Endothelial cell of umbilical vein (primary cell): ENCODE data around the gene PHC3. TPM values are rescaled to one million over a fixed set of nuclear protein-coding genes. Genes with fewer than 3 reads are reported as not detected.

ENCODE experiments used
- BruUV-seq: library from RNA; stranded (reverse); fragments of 400-500 nt; replicated peaks from 2 replicates; lab custom pipeline; 2021; lab: Mats Ljungman, UMichigan
- CTCF ChIA-PET: fragments of 300-600, 350-600 bp; sonication (Branson Sonifier 250); formaldehyde crosslinking; loops from one replicate; lab custom pipeline; 2021; ENCODE audit warnings: antibody characterized with exemption, inconsistent platforms; lab: Charles Lee
- POLR2A ChIA-PET: fragments of 300-600, 350-600 bp; sonication (Branson Sonifier 250); formaldehyde crosslinking; loops from one replicate; lab custom pipeline; 2021; ENCODE audit warnings: antibody characterized with exemption, inconsistent platforms; lab: Charles Lee
- DNase-seq: peaks from one replicate; pipeline ENCODE4 v3.0.0-alpha.2; 2011; ENCODE audit warnings: low read depth, low spot score
- FAIRE-seq: peaks from 2 replicates; lab custom pipeline; 2011; peaks lifted over from hg19 to GRCh38; lab: Jason Lieb, UNC
- H2AFZ ChIP-seq: 2 replicates; pipeline ENCODE4 v1.6.0; 2012; ENCODE audit warnings: low read depth, low read length, control low read depth, inconsistent platforms
- H3K27ac ChIP-seq: 2 replicates; pipeline ENCODE4 v1.5.1; 2011; ENCODE audit warnings: low read depth, mild to moderate bottlenecking, control low read depth, low read length, moderate library complexity; ENCODE audit not compliant: insufficient read depth
- H3K27me3 ChIP-seq, 2 experiments: 2 replicates each; pipeline versions ENCODE4 v1.6.0 to v1.6.1; 2011; ENCODE audit warnings: low read length in 2 of 2, mixed read lengths in 1 of 2; ENCODE audit not compliant: control insufficient read depth in 2 of 2, insufficient read depth in 2 of 2
- H3K36me3 ChIP-seq, 2 experiments: 2 replicates in 1 of 2; 3 replicates in 1 of 2; pipeline ENCODE4 v1.5.1; 2011; ENCODE audit warnings: low read length in 2 of 2, mild to moderate bottlenecking in 1 of 2, moderate library complexity in 1 of 2; ENCODE audit not compliant: control insufficient read depth in 2 of 2, insufficient read depth in 2 of 2; ENCODE audit errors: extremely low read depth in 1 of 2
- H3K4me1 ChIP-seq: 3 replicates; pipeline ENCODE4 v1.5.1; 2011; ENCODE audit warnings: mild to moderate bottlenecking, low read length; ENCODE audit not compliant: control insufficient read depth, insufficient read depth; ENCODE audit errors: extremely low read depth
- H3K4me2 ChIP-seq: 2 replicates; pipeline ENCODE4 v1.6.1; 2011; ENCODE audit warnings: low read length, control low read depth, mixed read lengths; ENCODE audit not compliant: insufficient read depth
- H3K4me3 ChIP-seq, 3 experiments: fragments of 200-600 bp in 1 of 3; sonication (generic), shearing (Covaris generic) in 1 of 3; replicated peaks in 1 of 3; 2 replicates each; pipeline ENCODE4 v1.5.1; 2011 to 2016; ENCODE audit warnings: control low read depth in 3 of 3, low read length in 3 of 3, mild to moderate bottlenecking in 2 of 3, inconsistent platforms in 1 of 3, low read depth in 1 of 3, moderate library complexity in 1 of 3; ENCODE audit not compliant: insufficient read depth in 1 of 3
- H3K79me2 ChIP-seq: 2 replicates; pipeline ENCODE4 v1.6.0; 2012; ENCODE audit warnings: low read length, inconsistent platforms; ENCODE audit not compliant: control insufficient read depth, insufficient read depth
- H3K9ac ChIP-seq: replicated peaks from 2 replicates; pipeline ENCODE3; 2011; ENCODE audit warnings: low read length, control low read depth; ENCODE audit not compliant: insufficient read depth; ENCODE audit errors: extremely low read depth
- H3K9me1 ChIP-seq: replicated peaks from 3 replicates; pipeline ENCODE4 v1.6.0; 2011; ENCODE audit warnings: mild to moderate bottlenecking, low read length; ENCODE audit not compliant: control insufficient read depth, insufficient read depth; ENCODE audit errors: extremely low read depth
- H3K9me3 ChIP-seq: replicated peaks from 2 replicates; pipeline ENCODE4 v1.5.1; 2012; ENCODE audit warnings: low read length, inconsistent platforms; ENCODE audit not compliant: control insufficient read depth, insufficient read depth
- H4K20me1 ChIP-seq: replicated peaks from 2 replicates; pipeline ENCODE3; 2011; ENCODE audit warnings: mild to moderate bottlenecking, low read length; ENCODE audit not compliant: control insufficient read depth, insufficient read depth; ENCODE audit errors: extremely low read depth
- EZH2 ChIP-seq: IDR thresholded peaks from 2 replicates; pipeline ENCODE4 v1.6.1; 2012; ENCODE audit warnings: borderline replicate concordance, low read depth, mild to moderate bottlenecking, moderate library complexity, low read length, inconsistent platforms; ENCODE audit not compliant: severe bottlenecking
- FOS ChIP-seq: IDR thresholded peaks from 2 replicates; pipeline ENCODE4 v1.6.1; 2011; ENCODE audit warnings: mild to moderate bottlenecking, low read length, moderate library complexity, borderline replicate concordance; ENCODE audit not compliant: insufficient read depth
- GATA2 ChIP-seq: IDR thresholded peaks from 2 replicates; pipeline ENCODE4 v1.7.0; 2011; ENCODE audit warnings: low read depth, mild to moderate bottlenecking, moderate library complexity, mixed read lengths, low read length; ENCODE audit not compliant: insufficient read length, insufficient read depth
- JUN ChIP-seq: IDR thresholded peaks from 2 replicates; pipeline ENCODE4 v1.6.1; 2011; ENCODE audit warnings: borderline replicate concordance, low read depth; ENCODE audit not compliant: insufficient read length, insufficient read depth
- MYC ChIP-seq: IDR thresholded peaks from one replicate; pipeline ENCODE4 v1.6.1; 2011; ENCODE audit warnings: mild to moderate bottlenecking, low read depth, low read length
- POLR2A ChIP-seq: IDR thresholded peaks from 2 replicates; pipeline ENCODE4 v1.6.1; 2012; ENCODE audit warnings: low read depth, mild to moderate bottlenecking, control low read depth, low read length
- dilution Hi-C: fragments of 300-500 bp; cut with MboI; formaldehyde crosslinking; loops from one replicate; pipeline ENCODE4 v1.15.0; 2019; ENCODE audit warnings: low sequenced_read_pairs; ENCODE audit not compliant: extremely low pct_ligation_motif_present
- intact Hi-C: fragments of 100-400 bp; cut with micrococcal nuclease; formaldehyde crosslinking; loops from one replicate; pipeline ENCODE4 v1.10.0; 2022
- polyA plus RNA-seq, 4 experiments: library from polyadenylated mRNA; depleted of rRNA in 3 of 4; stranded (reverse) in 3 of 4; unstranded in 1 of 4; fragments of >200 nt; gene quantifications; 2 replicates each; pipeline versions ENCODE4 v1.2.1 to v1.2.3, GENCODE V29; 2011 to 2012; ENCODE audit warnings: missing spikeins in 1 of 4
- total RNA-seq: library from RNA; stranded (reverse); gene quantifications from 2 replicates; pipeline ENCODE4 v1.2.3, GENCODE V29; 2021
- TF ChIP-seq, protein P1 (sequence below), 2 donors: IDR thresholded peaks; 1 replicate in 1 of 2; 2 replicates in 1 of 2; pipeline ENCODE4 v1.5.1; 2011; ENCODE audit warnings: low read length in 2 of 2, mild to moderate bottlenecking in 2 of 2, moderate library complexity in 2 of 2, control low read depth in 1 of 2, inconsistent platforms in 1 of 2, low read depth in 1 of 2; ENCODE audit not compliant: insufficient read depth in 1 of 2; ENCODE audit errors: extremely low read depth in 1 of 2

The PHC3 gene
- total and polyA plus RNA-seq, 2 donors (not counting 3 experiments of a cell fraction or from before 2014, with no cell fraction given) = 35.7 to 45.8 TPM

- CTCF ChIA-PET = interaction anchor here (1.0 to 1.4 kb wide), 3 partner anchors 17 to 37 kb away, joined by 3 to 4 read pairs (median 3); no protein-coding TSS in a partner anchor
- Histone ChIP-seq H3K27ac (no peak overlapping the region), H3K27me3 (no peaks in the 10 kb centered on the region), H3K9ac (no peak overlapping the region), H4K20me1 (no peaks in the 10 kb centered on the region), H3K4me2 (no peak overlapping the region), H3K4me1 (no peaks in the 10 kb centered on the region), H3K9me1 (no peaks in the 10 kb centered on the region), H3K4me3 (no peak overlapping the region), H3K79me2 (peaks cover 54% of the 10 kb centered on the region), H3K9me3 (no peaks in the 10 kb centered on the region), H3K36me3 (peaks cover 0 to 1% of the 10 kb centered on the region in 2 experiments), H2AFZ (no peak overlapping the region)
- intact Hi-C loops = no loop called here
- FAIRE-seq (no peak), DNase-seq (no peak)
- dilution Hi-C loops = no loop called here
- TF ChIP-seq, protein P1, sequence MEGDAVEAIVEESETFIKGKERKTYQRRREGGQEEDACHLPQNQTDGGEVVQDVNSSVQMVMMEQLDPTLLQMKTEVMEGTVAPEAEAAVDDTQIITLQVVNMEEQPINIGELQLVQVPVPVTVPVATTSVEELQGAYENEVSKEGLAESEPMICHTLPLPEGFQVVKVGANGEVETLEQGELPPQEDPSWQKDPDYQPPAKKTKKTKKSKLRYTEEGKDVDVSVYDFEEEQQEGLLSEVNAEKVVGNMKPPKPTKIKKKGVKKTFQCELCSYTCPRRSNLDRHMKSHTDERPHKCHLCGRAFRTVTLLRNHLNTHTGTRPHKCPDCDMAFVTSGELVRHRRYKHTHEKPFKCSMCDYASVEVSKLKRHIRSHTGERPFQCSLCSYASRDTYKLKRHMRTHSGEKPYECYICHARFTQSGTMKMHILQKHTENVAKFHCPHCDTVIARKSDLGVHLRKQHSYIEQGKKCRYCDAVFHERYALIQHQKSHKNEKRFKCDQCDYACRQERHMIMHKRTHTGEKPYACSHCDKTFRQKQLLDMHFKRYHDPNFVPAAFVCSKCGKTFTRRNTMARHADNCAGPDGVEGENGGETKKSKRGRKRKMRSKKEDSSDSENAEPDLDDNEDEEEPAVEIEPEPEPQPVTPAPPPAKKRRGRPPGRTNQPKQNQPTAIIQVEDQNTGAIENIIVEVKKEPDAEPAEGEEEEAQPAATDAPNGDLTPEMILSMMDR (IDR thresholded peaks at IDR 0.05; ENCODE audit: extremely low read depth in 1 of 2, insufficient read depth in 1 of 2, low read depth in 1 of 2, low read length in 2 of 2) = no peak
- TF ChIP-seq FOS (no peak), JUN (no peak), EZH2 (no peak), GATA2 (no peak), POLR2A (no peak), MYC (no peak)
- BruUV-seq = no TSS peak
- POLR2A ChIA-PET = no interaction called here
Observed at GRCh38 chr3:170154084-170154483, 27.4 kb downstream of the PHC3 start.
